ENCODE results near the gene TXNRD2. TPM values are rescaled to one million over a fixed set of nuclear protein-coding genes. Genes with fewer than 3 reads are reported as not detected.
A peak's percentile ranks its signal among the peaks of the same experiment; 100 is the strongest.

Gene TXNRD2
- total RNA-seq, 4 donors from 2014 or later = 8.4 to 33.2 (median 15.7) TPM

DNA sequence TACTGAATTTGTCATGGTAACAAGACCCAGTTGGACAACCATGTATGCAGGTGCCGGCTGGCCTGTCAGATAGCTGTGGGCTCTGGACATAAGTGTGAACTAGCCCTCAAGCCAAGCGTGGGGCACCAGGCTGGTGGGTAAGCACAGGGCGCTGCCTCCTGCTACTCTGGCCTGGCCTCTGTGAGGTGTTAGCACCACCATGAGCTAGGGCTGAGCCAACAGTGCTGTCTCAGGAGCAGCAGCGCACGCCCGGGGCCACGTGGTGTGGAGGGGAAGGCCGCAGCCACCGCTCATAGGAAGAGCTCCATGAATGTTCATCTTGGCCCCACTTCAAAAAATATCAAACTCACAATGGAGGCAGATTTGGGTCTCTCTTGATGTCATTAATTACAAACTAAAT is 51.7 kb downstream of the TXNRD2 start:
- H3K36me3 ChIP-seq = peaks cover 11% of the 10 kb centered on the region
- H3K27me3 ChIP-seq = no peaks in the 10 kb centered on the region
- peak in 1 of 2 donors; percentile 55 for DNase-seq (ENCODE audit: low spot score in 2 of 2)
- peaks cover 66% of the 10 kb centered on the region for H3K4me1 ChIP-seq
- TF ChIP-seq EP300 (IDR thresholded peaks at IDR 0.05) = no peak
- TF ChIP-seq, protein P1, sequence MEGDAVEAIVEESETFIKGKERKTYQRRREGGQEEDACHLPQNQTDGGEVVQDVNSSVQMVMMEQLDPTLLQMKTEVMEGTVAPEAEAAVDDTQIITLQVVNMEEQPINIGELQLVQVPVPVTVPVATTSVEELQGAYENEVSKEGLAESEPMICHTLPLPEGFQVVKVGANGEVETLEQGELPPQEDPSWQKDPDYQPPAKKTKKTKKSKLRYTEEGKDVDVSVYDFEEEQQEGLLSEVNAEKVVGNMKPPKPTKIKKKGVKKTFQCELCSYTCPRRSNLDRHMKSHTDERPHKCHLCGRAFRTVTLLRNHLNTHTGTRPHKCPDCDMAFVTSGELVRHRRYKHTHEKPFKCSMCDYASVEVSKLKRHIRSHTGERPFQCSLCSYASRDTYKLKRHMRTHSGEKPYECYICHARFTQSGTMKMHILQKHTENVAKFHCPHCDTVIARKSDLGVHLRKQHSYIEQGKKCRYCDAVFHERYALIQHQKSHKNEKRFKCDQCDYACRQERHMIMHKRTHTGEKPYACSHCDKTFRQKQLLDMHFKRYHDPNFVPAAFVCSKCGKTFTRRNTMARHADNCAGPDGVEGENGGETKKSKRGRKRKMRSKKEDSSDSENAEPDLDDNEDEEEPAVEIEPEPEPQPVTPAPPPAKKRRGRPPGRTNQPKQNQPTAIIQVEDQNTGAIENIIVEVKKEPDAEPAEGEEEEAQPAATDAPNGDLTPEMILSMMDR (IDR thresholded peaks at IDR 0.05) = no peak
- TF ChIP-seq POLR2AphosphoS5 (IDR thresholded peaks at IDR 0.05) = no peak
- no peak for TF ChIP-seq POLR2A (IDR thresholded peaks at IDR 0.05)
- 85% methylated on average over 7 of the region's 9 CpGs for WGBS
- no peak overlapping the region for H3K4me3 ChIP-seq
- no peak overlapping the region for H3K27ac ChIP-seq
- no peaks in the 10 kb centered on the region for H3K9me3 ChIP-seq

DNA sequence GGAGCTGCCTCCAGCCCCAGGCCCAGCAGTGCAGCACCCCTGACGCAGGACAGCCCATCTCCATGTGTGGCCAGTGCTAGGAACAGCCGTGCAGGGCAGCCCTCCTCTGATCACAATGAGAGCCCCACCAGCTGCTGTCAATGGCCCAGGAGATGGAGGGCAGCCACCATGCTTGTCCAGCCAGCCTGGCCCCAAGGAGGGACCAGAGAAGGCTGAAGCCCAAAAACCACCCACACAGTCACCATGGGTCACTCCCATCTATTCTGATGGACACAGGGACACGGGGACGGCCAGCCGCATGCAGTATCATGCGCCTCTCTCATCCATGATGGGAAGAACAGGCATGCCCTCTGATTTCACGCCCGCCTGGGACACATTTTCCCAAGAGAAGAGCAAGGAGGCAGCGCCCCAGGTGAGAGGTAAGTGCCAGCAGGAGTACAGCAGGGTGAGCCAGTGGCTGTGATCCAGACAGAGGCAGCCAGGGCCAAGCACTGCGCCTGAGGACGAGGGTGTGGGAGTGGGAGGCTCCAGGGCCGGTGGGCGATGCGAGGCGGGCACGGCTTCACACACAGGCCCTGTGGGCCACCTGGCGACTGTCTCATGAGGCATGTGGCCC is 53.4 kb downstream of the TXNRD2 start:
- H3K4me1 ChIP-seq = peaks cover 70% of the 10 kb centered on the region
- H3K36me3 ChIP-seq = peaks cover under 1% of the 10 kb centered on the region
- no peak overlapping the region for H3K4me3 ChIP-seq
- TF ChIP-seq POLR2A (IDR thresholded peaks at IDR 0.05) (no peak), EP300 (IDR thresholded peaks at IDR 0.05) (no peak), POLR2AphosphoS5 (IDR thresholded peaks at IDR 0.05) (no peak)
- TF ChIP-seq, protein P1 (IDR thresholded peaks at IDR 0.05) = no peak
- no peaks in the 10 kb centered on the region for H3K27me3 ChIP-seq
- H3K27ac ChIP-seq = no peak overlapping the region
- DNase-seq (ENCODE audit: low spot score in 2 of 2) = peak in 1 of 2 donors; percentile 64
- H3K9me3 ChIP-seq = no peaks in the 10 kb centered on the region
- WGBS = 60% methylated on average over 12 of the region's 17 CpGs

DNA sequence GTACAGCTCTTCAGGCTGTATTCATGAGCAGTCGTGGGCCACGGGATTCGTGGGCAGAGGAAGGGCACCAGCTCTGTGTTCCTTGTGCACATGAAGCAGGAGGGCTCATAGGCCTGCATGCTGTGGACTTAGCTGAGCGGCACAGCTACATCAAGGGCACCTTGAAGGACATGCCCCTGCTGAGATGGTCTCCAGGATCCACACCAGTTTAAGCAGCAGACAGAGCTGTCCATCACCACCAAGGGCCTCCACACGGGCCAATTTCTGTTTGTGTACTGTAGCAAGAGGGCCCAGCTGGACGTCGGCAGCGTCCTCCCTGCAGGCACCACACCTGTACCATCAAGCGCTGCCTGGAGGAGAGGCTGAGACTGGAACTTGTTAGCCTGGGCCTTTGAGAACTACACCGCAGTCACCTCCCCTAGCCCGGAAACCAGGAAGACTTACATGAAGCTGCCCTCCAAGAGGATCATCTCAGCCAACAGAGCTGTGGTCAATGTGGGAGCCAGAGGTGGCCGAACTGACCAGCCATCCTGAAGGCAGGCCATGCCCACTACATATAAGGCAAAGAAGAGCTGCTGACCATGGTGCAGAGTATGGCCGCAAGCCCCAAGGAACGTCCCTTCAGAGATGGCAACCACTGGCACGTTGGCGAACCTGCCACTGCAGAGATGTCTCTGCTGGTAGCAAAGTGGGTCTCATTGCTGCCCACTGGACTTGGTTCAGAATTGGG is 54.2 kb downstream of the TXNRD2 start:
- no peak for TF ChIP-seq POLR2A (IDR thresholded peaks at IDR 0.05)
- TF ChIP-seq, protein P1 (IDR thresholded peaks at IDR 0.05) = no peak
- no peak for TF ChIP-seq POLR2AphosphoS5 (IDR thresholded peaks at IDR 0.05)
- no peak for TF ChIP-seq EP300 (IDR thresholded peaks at IDR 0.05)
- peaks cover 67% of the 10 kb centered on the region for H3K4me1 ChIP-seq
- H3K4me3 ChIP-seq = no peak overlapping the region
- H3K27me3 ChIP-seq = no peaks in the 10 kb centered on the region
- H3K27ac ChIP-seq = peak overlapping the region; percentile 40
- DNase-seq (ENCODE audit: low spot score in 2 of 2) = peak in 1 of 2 donors; percentile 63
- WGBS = 19% methylated on average over 4 of the region's 16 CpGs
- H3K36me3 ChIP-seq = no peaks in the 10 kb centered on the region
- no peaks in the 10 kb centered on the region for H3K9me3 ChIP-seq

DNA sequence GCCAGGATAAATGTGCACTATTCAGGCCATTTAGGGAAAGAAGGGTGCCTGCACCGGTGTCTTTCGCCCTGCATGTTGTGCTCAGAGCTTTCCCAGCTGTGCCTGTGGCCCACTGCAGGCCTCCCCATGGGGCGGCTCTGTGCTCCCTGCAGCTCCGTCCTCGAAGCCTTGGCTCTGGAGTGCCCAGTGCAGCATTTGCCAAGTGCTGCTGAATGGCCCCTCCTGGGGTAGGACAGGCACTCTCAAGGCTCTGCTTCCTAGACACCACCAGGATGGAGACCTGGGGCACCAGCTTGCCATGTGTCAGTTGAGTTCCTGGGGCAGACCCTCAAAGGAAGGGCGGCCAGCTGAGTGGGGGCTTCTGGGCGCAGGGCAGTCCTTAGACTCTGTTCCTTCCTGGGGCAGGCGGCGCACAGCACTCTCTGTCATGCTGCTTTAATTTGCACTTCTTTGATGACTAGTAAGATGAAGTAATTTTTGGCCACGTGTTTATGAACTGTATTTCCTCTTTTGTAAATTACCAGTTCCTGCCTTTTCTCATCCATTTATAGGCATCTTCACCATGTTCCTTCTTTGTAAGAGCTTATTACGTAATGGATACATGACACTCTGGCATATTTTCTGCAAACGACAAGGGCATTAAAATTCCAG is 54.9 kb downstream of the TXNRD2 start:
- H3K36me3 ChIP-seq = no peaks in the 10 kb centered on the region
- peaks cover 65% of the 10 kb centered on the region for H3K4me1 ChIP-seq
- 35% methylated on average over 10 of the region's 12 CpGs for WGBS
- peak in 1 of 2 donors; percentile 71 for DNase-seq (ENCODE audit: low spot score in 2 of 2)
- no peaks in the 10 kb centered on the region for H3K9me3 ChIP-seq
- H3K27me3 ChIP-seq = no peaks in the 10 kb centered on the region
- no peak overlapping the region for H3K27ac ChIP-seq
- H3K4me3 ChIP-seq = no peak overlapping the region
- TF ChIP-seq EP300 (IDR thresholded peaks at IDR 0.05) (no peak), POLR2AphosphoS5 (IDR thresholded peaks at IDR 0.05) (no peak), POLR2A (IDR thresholded peaks at IDR 0.05) (no peak)
- TF ChIP-seq, protein P1 (IDR thresholded peaks at IDR 0.05) = no peak
